Upper lobe of right lung (tissue), 1 donor: Measurements from ENCODE around the gene FARP1. TPM values are rescaled to one million over a fixed set of nuclear protein-coding genes. Genes with fewer than 3 reads are reported as not detected.

Experiments used
- ATAC-seq: fragments of 200-7000 bp; cut with Tn5 transposase; one replicate; pipeline ENCODE4 v1.9.1; 2020; ENCODE audit warnings: mild to moderate bottlenecking, moderate library complexity
- DNase-seq: peaks from one replicate; pipeline ENCODE4 v3.0.0-alpha.2; 2020
- H3K27ac ChIP-seq: fragments of 200-600 bp; one replicate; pipeline ENCODE4 v1.8.0; 2022
- H3K27me3 ChIP-seq: fragments of 200-600 bp; one replicate; pipeline ENCODE4 v1.8.0; 2022; ENCODE audit warnings: mild to moderate bottlenecking
- H3K36me3 ChIP-seq: fragments of 200-600 bp; one replicate; pipeline ENCODE4 v1.8.0; 2022
- H3K4me1 ChIP-seq: fragments of 200-600 bp; one replicate; pipeline ENCODE4 v1.8.0; 2022
- H3K4me3 ChIP-seq: fragments of 200-600 bp; one replicate; pipeline ENCODE4 v1.8.0; 2022; ENCODE audit warnings: mild to moderate bottlenecking
- H3K9me3 ChIP-seq: fragments of 200-600 bp; one replicate; pipeline ENCODE4 v1.8.0; 2022
- intact Hi-C: fragments of 100-400 bp; cut with DNase I; formaldehyde crosslinking; loops from one replicate; pipeline ENCODE4 v1.11.0; 2022
- total RNA-seq: library from RNA; stranded (reverse); fragmentation: NEBNext Ultra II Directional; extraction: Animal tissue kit (Norgen Biotek cat#: 25700); gene quantifications from one replicate; pipeline ENCODE4 v1.2.1, GENCODE V29; 2021
- TF ChIP-seq, protein P1 (sequence below): fragments of 200-600 bp; IDR thresholded peaks from one replicate; pipeline ENCODE4 v1.8.0; 2022; ENCODE audit warnings: antibody characterized with exemption
- donor health status: DM: no; HTN: yes; CAD: no; lungs with severe emphysema.

Gene FARP1
- total RNA-seq, 1 donor from 2014 or later = 95.9 TPM

DNA sequence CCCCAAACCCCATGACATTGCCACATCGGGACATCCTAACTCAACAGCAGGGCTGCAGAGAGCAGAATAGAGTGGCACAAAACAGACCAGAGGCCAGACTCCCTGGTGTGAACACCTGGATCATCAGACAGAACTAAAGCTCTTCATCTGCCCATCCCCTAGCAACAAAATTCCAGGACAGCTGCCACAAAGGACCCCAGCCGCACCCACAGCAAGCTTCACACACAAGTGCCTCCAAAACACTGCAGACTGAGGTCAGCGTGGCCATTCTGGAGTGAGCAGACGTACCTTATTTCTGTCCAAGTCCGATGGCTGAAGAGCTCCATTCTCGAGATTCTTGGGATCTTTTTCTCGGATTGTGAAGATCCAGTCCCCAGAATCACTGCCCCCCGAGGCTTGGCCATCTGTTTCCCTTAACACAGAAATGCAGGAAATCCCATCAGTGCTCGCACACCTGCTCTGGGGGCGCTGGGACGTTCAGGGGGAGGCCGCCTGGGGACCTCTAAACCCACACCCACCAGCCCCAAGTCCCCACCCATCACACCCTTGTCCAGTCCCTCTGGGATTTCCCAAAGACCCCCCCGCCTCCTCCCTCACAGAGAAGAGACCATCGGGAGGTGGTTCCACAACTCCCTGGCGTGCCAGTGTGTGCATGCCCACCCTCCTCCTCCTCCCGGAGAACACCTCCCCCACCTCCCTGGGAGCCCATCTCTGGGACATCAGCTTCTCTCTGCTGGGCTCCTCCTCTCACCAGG is 318.8 kb downstream of the FARP1 start:
- DNase-seq (peak; percentile 43), ATAC-seq (no peak)
- Histone ChIP-seq H3K9me3 (no peaks in the 10 kb centered on the region), H3K4me3 (no peak overlapping the region), H3K27me3 (no peaks in the 10 kb centered on the region), H3K4me1 (no peaks in the 10 kb centered on the region), H3K27ac (no peak overlapping the region), H3K36me3 (peaks cover 84% of the 10 kb centered on the region)
- intact Hi-C loops = no loop called here
- TF ChIP-seq, protein P1, sequence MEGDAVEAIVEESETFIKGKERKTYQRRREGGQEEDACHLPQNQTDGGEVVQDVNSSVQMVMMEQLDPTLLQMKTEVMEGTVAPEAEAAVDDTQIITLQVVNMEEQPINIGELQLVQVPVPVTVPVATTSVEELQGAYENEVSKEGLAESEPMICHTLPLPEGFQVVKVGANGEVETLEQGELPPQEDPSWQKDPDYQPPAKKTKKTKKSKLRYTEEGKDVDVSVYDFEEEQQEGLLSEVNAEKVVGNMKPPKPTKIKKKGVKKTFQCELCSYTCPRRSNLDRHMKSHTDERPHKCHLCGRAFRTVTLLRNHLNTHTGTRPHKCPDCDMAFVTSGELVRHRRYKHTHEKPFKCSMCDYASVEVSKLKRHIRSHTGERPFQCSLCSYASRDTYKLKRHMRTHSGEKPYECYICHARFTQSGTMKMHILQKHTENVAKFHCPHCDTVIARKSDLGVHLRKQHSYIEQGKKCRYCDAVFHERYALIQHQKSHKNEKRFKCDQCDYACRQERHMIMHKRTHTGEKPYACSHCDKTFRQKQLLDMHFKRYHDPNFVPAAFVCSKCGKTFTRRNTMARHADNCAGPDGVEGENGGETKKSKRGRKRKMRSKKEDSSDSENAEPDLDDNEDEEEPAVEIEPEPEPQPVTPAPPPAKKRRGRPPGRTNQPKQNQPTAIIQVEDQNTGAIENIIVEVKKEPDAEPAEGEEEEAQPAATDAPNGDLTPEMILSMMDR = no peak

- Histone ChIP-seq H3K27ac (no peak overlapping the region), H3K4me3 (no peak overlapping the region), H3K27me3 (no peaks in the 10 kb centered on the region), H3K4me1 (no peaks in the 10 kb centered on the region), H3K9me3 (no peaks in the 10 kb centered on the region), H3K36me3 (peaks cover 81% of the 10 kb centered on the region)
- intact Hi-C loops = no loop called here
- no peak for ATAC-seq
- TF ChIP-seq, protein P1 = no peak
- peak; percentile 52 for DNase-seq
Measured at GRCh38 chr13:98462241-98462882, 319.5 kb downstream of the FARP1 start.

DNA sequence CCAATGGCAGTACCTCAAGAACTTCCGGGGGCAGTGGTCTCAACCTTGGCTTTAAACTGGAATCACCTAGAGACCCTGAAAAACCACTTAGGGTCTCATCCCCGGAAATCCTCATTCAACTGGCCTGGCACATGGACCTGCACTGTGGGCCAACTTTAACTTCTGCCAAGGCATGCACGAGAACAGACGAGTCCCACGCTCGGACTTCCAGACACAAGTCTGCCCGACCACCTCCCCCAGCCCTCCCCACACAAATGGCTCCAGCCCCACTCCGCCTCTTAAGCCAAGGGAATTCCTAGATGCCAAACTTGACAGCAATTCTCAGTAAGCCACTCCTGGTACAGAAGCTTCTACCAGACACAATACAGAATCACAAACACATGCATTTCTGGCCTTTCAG is 320.1 kb downstream of the FARP1 start:
- no peaks in the 10 kb centered on the region for H3K27me3 ChIP-seq
- no peaks in the 10 kb centered on the region for H3K4me1 ChIP-seq
- H3K27ac ChIP-seq = no peak overlapping the region
- no peak overlapping the region for H3K4me3 ChIP-seq
- DNase-seq = no peak
- no peaks in the 10 kb centered on the region for H3K9me3 ChIP-seq
- intact Hi-C loops = no loop called here
- no peak for ATAC-seq
- TF ChIP-seq, protein P1 = no peak
- peaks cover 77% of the 10 kb centered on the region for H3K36me3 ChIP-seq

DNA sequence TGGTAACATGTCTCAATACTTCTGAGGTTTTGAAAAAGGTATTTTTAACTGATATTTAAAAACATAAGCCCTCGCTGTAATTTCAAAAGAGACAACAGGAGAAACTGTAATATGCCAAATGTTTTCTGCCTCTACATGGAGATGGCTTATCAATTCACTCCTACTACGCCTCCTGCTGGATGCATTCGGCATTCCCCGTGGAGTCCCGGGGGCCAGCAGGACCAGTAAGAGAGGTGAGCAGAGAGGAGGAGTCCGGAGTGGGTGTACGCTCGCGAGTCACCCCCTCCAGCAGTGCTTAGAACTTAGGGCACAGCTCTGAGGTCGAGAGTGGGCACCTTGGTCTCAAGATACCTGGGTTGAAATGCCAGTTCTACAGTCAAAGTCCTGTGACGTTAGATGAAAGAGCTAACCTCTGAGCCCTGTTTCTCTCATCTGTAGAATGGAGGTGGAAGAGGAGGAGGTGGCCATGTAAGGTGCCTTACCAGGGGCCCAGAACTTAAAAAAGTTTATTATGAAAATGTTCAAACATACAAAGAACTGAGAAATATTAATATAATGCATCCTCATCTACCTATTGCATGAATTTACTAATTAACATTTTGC is 323.8 kb downstream of the FARP1 start:
- TF ChIP-seq, protein P1 = peak; percentile 62
- intact Hi-C loops = no loop called here
- no peak for DNase-seq
- peak; percentile 69 for ATAC-seq
- Histone ChIP-seq H3K27me3 (no peaks in the 10 kb centered on the region), H3K27ac (no peak overlapping the region), H3K9me3 (no peaks in the 10 kb centered on the region), H3K4me3 (no peak overlapping the region), H3K4me1 (no peaks in the 10 kb centered on the region), H3K36me3 (peaks cover 54% of the 10 kb centered on the region)

- Histone ChIP-seq H3K4me3 (no peak overlapping the region), H3K27me3 (no peaks in the 10 kb centered on the region), H3K36me3 (peaks cover 61% of the 10 kb centered on the region), H3K9me3 (no peaks in the 10 kb centered on the region), H3K27ac (no peak overlapping the region), H3K4me1 (no peaks in the 10 kb centered on the region)
- ATAC-seq (peak; percentile 20), DNase-seq (no peak)
- intact Hi-C loops = no loop called here
- TF ChIP-seq, protein P1 = no peak
Measured at GRCh38 chr13:98467263-98467985, 324.5 kb downstream of the FARP1 start.
